Adrenal gland (tissue), 5 donors: ENCODE measurements around the gene ISG20L2.

ENCODE experiments used
- POLR2A ChIP-seq, 2 donors: fragments of 450-650 bp; IDR thresholded peaks; one replicate each; pipeline ENCODE4 v1.6.1; 2017; ENCODE audit warnings: antibody characterized with exemption in 2 of 2, mild to moderate bottlenecking in 2 of 2, moderate library complexity in 1 of 2
- TF ChIP-seq, protein P1 (sequence below), 6 experiments: fragments of 450-650 bp in 4 of 6; fragments of 200-600 bp in 2 of 6; sonication (generic) in 1 of 6; IDR thresholded peaks; 1 replicate in 5 of 6; 2 replicates in 1 of 6; pipeline versions ENCODE4 v1.5.1 to v1.8.0; 2016 to 2021; ENCODE audit warnings: antibody characterized with exemption in 6 of 6, mild to moderate bottlenecking in 2 of 6, moderate library complexity in 1 of 6
- donor health status: DM: no; HTN: no; CAD: no.

DNA sequence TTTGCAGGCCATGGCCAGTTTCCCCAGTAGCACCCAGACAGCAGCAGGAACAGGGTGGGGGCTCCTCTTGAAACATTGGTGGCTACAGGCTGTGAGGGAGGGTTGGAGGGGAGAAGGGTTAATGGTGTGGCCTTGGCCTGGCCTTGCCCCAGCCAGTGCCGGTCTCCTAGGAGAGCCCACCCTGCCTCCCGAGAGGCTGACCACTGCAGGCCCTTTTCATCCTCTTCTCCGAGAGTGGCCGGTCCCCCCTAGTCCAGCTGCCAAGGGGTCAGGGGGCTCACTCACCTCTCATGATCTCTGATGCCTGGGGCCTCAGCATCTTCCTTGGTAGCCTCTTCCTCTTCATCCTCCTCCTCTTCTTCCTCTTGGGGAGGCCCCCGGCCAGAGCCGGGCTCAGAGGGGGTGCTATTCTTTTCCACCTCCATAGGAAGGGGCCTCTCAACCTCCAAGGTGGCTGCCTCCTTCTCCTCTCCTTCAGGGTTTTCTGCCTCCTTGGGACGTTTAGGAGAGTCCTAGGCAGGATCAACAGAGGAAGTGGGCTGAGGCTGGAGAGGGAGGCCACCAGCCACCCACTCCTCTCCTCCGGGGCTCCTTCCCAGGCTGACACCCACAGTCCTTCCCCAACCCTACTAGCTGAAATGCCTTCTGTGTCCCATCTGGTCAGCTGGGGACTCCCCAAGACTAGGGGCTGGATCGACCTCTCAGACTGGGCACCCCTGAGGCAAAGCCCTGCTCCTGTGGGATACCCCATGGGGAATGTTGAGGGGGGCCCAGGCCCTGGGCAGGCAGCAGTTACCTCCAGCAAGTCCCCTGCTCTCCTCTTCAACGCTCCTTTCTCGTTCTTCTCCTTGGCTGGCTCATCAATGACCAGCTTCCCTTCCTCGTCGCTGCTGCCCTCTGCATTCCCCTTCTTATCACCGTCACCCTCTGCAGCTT, 15.1 kb upstream of the ISG20L2 start:
- TF ChIP-seq, protein P1, sequence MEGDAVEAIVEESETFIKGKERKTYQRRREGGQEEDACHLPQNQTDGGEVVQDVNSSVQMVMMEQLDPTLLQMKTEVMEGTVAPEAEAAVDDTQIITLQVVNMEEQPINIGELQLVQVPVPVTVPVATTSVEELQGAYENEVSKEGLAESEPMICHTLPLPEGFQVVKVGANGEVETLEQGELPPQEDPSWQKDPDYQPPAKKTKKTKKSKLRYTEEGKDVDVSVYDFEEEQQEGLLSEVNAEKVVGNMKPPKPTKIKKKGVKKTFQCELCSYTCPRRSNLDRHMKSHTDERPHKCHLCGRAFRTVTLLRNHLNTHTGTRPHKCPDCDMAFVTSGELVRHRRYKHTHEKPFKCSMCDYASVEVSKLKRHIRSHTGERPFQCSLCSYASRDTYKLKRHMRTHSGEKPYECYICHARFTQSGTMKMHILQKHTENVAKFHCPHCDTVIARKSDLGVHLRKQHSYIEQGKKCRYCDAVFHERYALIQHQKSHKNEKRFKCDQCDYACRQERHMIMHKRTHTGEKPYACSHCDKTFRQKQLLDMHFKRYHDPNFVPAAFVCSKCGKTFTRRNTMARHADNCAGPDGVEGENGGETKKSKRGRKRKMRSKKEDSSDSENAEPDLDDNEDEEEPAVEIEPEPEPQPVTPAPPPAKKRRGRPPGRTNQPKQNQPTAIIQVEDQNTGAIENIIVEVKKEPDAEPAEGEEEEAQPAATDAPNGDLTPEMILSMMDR (IDR thresholded peaks at IDR 0.05), result no peak
- TF ChIP-seq POLR2A (IDR thresholded peaks at IDR 0.05), result no peak
